Activated naive CD4-positive, alpha-beta T cell treated with anti-CD3 and anti-CD28 coated beads, Interleukin-2, amount 50 U/mL, for 24 hours (primary cell): ENCODE measurements around the gene MDP1.
"Not testable (repeated sequence)": the region's sequence is repeated elsewhere in the genome, so short reads cannot be mapped to it uniquely, and the experiment has no call there.

Source experiments
- H3K27ac Mint-ChIP-seq: one replicate; pipeline ENCODE4 v1.8.0; 2021; ENCODE audit warnings: mild to moderate bottlenecking, mixed read lengths
- H3K27me3 Mint-ChIP-seq: one replicate; pipeline ENCODE4 v1.8.0; 2021; ENCODE audit warnings: mixed read lengths
- H3K36me3 Mint-ChIP-seq: one replicate; pipeline ENCODE4 v1.8.0; 2021; ENCODE audit warnings: mixed read lengths
- H3K4me1 Mint-ChIP-seq: one replicate; pipeline ENCODE4 v1.8.0; 2021; ENCODE audit warnings: mixed read lengths
- H3K4me3 Mint-ChIP-seq: one replicate; pipeline ENCODE4 v1.8.0; 2021; ENCODE audit warnings: mild to moderate bottlenecking, mixed read lengths
- H3K9me3 Mint-ChIP-seq: one replicate; pipeline ENCODE4 v1.8.0; 2021; ENCODE audit warnings: mixed read lengths

Gene MDP1

DNA sequence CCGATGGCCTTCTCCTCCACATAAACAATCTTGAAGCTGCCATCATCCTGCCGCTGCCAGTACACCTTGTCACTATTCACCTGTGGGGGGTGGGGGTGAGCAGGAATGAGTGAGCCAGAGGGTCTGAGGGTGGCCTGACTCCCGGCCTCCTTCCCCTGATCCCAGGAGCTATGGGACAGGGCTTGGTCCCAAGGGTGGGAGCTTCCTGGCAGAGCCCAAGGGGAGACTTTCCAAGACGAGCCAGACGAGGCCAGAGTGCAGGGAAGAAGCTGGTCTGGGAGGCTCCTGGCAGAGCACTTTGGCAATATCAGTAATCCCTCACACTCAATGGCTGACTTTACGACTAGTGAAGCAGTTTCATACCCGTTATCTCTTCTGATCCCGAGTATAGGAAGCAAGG, 39.6 kb upstream of the MDP1 start:
- no peaks in the 10 kb centered on the region for H3K9me3 Mint-ChIP-seq
- H3K4me3 Mint-ChIP-seq: no peak overlapping the region
- no peaks in the 10 kb centered on the region for H3K27me3 Mint-ChIP-seq
- peaks cover 7% of the 10 kb centered on the region for H3K36me3 Mint-ChIP-seq
- no peaks in the 10 kb centered on the region for H3K4me1 Mint-ChIP-seq
- no peak overlapping the region for H3K27ac Mint-ChIP-seq

GRCh38 chr14:24254630-24255392, 38.9 kb upstream of the MDP1 start:
- no peak overlapping the region for H3K27ac Mint-ChIP-seq
- H3K27me3 Mint-ChIP-seq: no peaks in the 10 kb centered on the region
- no peaks in the 10 kb centered on the region for H3K9me3 Mint-ChIP-seq
- H3K4me1 Mint-ChIP-seq: peaks cover 1% of the 10 kb centered on the region
- H3K4me3 Mint-ChIP-seq: no peak overlapping the region
- H3K36me3 Mint-ChIP-seq: peaks cover 11% of the 10 kb centered on the region

DNA sequence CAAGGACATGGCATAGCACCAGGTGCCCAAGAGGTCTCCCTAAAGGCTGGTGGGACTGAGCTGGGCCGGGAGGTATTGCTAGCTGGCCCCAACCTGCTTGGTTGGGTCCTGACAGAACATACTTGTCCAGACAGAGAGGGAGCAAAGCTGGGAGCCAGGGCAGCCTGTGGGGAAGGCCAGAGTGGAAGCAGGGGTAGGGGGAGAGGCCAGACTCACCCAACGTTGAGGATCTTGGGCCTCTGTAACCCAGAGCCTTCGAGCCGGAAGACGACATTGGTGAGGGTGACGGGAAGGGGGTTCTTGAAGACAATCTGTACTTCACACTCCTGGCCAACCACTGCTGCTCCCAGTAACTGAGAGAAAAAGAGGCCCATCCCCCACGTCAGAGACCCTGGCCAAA, 38.1 kb upstream of the MDP1 start:
- H3K4me3 Mint-ChIP-seq: no peak overlapping the region
- H3K27ac Mint-ChIP-seq: no peak overlapping the region
- peaks cover 4% of the 10 kb centered on the region for H3K4me1 Mint-ChIP-seq
- H3K36me3 Mint-ChIP-seq: peaks cover 13% of the 10 kb centered on the region
- H3K27me3 Mint-ChIP-seq: no peaks in the 10 kb centered on the region
- H3K9me3 Mint-ChIP-seq: no peaks in the 10 kb centered on the region

- no peak overlapping the region for H3K4me3 Mint-ChIP-seq
- peaks cover 12% of the 10 kb centered on the region for H3K4me1 Mint-ChIP-seq
- no peaks in the 10 kb centered on the region for H3K9me3 Mint-ChIP-seq
- H3K27ac Mint-ChIP-seq: no peak overlapping the region
- peaks cover 14% of the 10 kb centered on the region for H3K36me3 Mint-ChIP-seq
- no peaks in the 10 kb centered on the region for H3K27me3 Mint-ChIP-seq
Measured at GRCh38 chr14:24252289-24253124, 36.6 kb upstream of the MDP1 start.

DNA sequence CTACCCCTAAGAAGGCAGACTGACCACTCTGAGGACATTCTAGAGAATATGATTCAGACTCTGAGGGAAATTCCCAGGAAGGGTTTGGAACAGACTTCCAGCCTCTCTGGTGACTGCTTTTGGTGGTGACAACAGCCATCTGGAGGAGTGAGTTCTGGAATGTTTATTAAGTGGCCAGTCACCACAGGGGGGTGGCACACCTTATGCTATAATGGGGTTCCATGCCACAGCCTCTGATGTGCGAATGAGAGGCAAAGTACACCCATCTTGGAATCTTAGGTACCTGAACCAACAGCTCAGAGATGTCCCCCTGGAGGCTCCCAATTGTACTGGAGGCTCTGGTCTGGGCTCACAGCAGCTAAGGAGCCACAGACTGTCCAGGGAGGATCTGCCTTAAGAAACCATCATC, 36.0 kb upstream of the MDP1 start:
- Mint-ChIP-seq H3K27me3 (no peaks in the 10 kb centered on the region), H3K36me3 (peaks cover 13% of the 10 kb centered on the region), H3K4me1 (peaks cover 18% of the 10 kb centered on the region), H3K4me3 (no peak overlapping the region), H3K27ac (no peak overlapping the region), H3K9me3 (no peaks in the 10 kb centered on the region)

- H3K36me3 Mint-ChIP-seq: peaks cover 12% of the 10 kb centered on the region
- H3K4me3 Mint-ChIP-seq: no peak overlapping the region
- no peaks in the 10 kb centered on the region for H3K27me3 Mint-ChIP-seq
- H3K27ac Mint-ChIP-seq: peak overlapping the region; percentile 42
- peaks cover 22% of the 10 kb centered on the region for H3K4me1 Mint-ChIP-seq
- H3K9me3 Mint-ChIP-seq: no peaks in the 10 kb centered on the region
Measured at GRCh38 chr14:24250354-24250753, 34.5 kb upstream of the MDP1 start.

- Mint-ChIP-seq H3K4me3 (no peak overlapping the region), H3K4me1 (peaks cover 26% of the 10 kb centered on the region), H3K9me3 (no peaks in the 10 kb centered on the region), H3K27ac (peak overlapping the region; percentile 68), H3K27me3 (no peaks in the 10 kb centered on the region), H3K36me3 (peaks cover 12% of the 10 kb centered on the region)
Measured at GRCh38 chr14:24249230-24250021, 33.6 kb upstream of the MDP1 start.

DNA sequence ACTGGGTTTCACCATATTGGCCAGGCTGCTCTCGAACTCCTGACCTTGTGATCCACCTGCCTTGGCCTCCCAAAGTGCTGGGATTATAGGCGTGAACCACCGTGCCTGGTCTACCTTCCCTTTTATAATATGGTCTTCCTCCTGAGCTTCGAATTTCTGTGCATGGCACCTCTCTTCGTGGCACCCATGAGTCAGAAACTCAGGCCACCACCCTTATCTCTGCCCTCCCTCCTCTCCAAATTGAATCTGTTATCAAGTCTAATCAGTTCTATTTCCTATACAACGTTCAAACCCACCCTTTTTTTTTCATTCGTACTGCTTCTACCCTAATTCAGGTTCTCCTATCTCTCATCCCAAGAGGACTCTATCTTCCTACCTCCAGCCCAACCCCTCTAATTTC, 31.6 kb upstream of the MDP1 start:
- H3K4me1 Mint-ChIP-seq: peaks cover 35% of the 10 kb centered on the region
- no peaks in the 10 kb centered on the region for H3K27me3 Mint-ChIP-seq
- peak overlapping the region; percentile 64 for H3K4me3 Mint-ChIP-seq

GRCh38 chr14:24246765-24247212, 30.9 kb upstream of the MDP1 start:
- H3K4me1 Mint-ChIP-seq: peaks cover 35% of the 10 kb centered on the region

More for the DNA sequence above, 31.6 kb upstream of the MDP1 start:
- Mint-ChIP-seq H3K36me3 (peaks cover 10% of the 10 kb centered on the region), H3K9me3 (no peaks in the 10 kb centered on the region), H3K27ac (peak overlapping the region; percentile 53)

DNA sequence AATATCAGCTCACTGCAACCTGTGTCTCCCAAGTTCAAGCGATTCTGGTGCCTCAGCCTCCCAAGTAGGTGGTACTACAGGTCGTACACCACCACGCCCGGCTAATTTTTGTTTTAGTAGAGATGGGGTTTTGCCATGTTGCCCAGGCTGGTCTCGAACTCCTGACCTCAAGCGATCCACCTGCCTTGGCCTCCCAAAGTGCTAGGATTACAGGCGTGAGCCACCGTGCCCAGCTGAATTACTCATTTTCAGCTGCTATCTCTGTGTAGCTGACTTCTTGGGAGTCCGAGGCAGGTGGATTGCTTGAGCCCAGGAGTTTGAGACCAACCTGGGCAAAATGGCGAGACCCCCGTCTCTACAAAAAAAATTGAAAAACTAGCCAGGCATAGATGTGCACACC, 29.5 kb upstream of the MDP1 start:
- not testable (repeated sequence) for H3K27me3 Mint-ChIP-seq, H3K9me3 Mint-ChIP-seq, H3K27ac Mint-ChIP-seq, H3K4me3 Mint-ChIP-seq
- Mint-ChIP-seq H3K36me3 (peaks cover 11% of the 10 kb centered on the region), H3K4me1 (peaks cover 45% of the 10 kb centered on the region)

More at GRCh38 chr14:24246765-24247212, 30.9 kb upstream of the MDP1 start:
- peak overlapping the region; percentile 86 for H3K27ac Mint-ChIP-seq
- H3K36me3 Mint-ChIP-seq: peaks cover 10% of the 10 kb centered on the region
- no peaks in the 10 kb centered on the region for H3K27me3 Mint-ChIP-seq
- H3K9me3 Mint-ChIP-seq: no peaks in the 10 kb centered on the region
- peak overlapping the region; percentile 72 for H3K4me3 Mint-ChIP-seq

DNA sequence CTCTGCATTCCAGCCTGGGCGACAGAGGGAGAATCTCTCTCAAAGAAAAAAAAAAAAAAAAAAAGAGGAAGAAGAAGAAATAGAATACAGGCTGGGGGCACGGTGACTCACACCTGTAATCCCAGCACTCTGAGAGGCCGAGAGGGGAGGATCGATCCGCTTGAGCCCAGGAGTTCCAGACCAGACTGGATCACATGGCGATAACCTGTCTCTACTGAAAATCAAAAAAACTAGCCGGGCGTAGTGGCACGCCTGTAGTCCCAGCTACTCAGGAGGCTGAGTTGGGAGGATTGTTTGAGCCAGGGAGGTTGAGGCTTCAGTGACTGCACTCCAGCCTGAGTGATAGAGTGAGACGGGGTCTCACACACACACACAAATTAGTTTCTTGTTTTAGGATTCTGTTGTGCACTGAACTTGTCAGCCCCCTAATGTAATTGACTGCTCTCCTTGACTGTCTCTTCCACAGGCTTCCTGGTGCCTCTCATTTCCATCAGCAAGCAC, 27.5 kb upstream of the MDP1 start:
- Mint-ChIP-seq H3K27me3 (no peaks in the 10 kb centered on the region), H3K36me3 (peaks cover 7% of the 10 kb centered on the region), H3K27ac (peak overlapping the region; percentile 98), H3K4me3 (peak overlapping the region; percentile 97), H3K4me1 (peaks cover 60% of the 10 kb centered on the region), H3K9me3 (no peaks in the 10 kb centered on the region)

DNA sequence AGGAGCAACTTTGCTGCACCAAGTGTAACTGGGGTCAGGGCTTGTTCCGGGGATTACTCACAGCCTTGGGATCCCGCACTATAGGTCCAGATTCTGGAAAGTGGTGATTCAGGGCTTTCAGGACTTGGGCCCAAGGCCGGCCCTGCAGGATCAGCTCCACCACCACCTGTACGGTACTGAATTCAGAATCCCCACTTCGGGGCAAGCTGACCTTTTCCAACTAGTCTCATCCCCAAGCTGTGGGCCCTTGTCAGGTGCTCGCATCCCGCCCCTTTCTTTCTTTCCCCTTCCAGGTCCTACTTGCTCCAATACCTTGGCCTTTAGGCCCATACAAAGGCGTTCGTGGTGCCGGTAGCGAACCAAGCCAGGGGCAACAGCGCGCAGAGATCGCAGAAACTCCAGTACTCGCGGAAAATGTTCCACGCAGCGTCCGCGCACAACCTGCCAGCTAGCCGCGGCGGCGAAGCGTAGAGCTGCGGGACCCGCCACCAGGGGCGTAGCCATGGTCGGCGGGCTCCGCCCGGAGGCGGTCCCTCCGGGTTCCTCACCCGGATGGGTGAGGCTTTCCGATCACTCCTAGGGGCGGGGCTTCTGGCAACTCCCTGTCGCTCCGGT, 26.1 kb upstream of the MDP1 start:
- H3K4me1 Mint-ChIP-seq: peaks cover 61% of the 10 kb centered on the region
- no peaks in the 10 kb centered on the region for H3K9me3 Mint-ChIP-seq
- H3K36me3 Mint-ChIP-seq: peaks cover 16% of the 10 kb centered on the region
- H3K27me3 Mint-ChIP-seq: no peaks in the 10 kb centered on the region
- H3K4me3 Mint-ChIP-seq: peak overlapping the region; percentile 97
- peak overlapping the region; percentile 98 for H3K27ac Mint-ChIP-seq

DNA sequence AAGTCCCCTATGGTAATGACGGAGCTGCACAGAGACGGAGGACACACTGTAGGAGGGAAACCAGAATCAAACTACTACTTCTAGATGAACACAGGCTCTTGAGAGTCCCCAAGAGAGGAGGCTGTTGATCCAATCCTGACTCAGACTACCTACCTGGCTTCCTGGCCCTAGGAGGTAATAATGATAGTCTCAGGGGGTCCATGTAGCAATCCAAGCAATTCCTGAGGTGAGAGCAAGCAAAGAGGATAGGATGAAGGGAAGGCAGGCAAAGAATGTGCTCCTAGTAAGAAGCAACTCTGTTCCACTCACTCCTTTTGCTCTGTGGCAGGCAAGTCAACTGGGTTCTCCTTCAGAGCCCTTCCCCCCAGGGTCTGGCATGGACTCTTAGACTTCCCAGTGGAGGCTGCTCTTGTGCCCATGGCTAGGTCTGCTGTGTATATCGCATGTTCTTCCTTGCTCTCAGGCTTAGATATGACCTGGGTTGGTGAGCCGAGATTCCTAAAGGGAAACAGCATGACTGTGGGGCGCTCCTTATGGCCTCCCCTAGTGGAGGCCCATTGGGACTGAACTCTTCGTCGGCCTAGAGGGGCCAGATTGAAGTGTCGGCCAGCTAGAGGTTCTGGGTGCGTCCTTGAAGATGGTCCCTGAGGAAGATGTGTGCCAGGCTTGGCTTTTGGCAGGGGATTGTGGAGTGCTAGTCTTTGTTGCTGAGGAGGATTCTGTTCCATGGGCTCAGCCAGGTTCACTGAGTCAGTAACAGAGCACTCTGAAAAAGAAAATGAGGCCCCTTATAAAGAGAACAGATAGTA, 24.4 kb upstream of the MDP1 start:
- Mint-ChIP-seq H3K4me1 (peaks cover 71% of the 10 kb centered on the region), H3K36me3 (peaks cover 17% of the 10 kb centered on the region), H3K9me3 (no peaks in the 10 kb centered on the region), H3K4me3 (peak overlapping the region; percentile 97), H3K27ac (peak overlapping the region; percentile 82), H3K27me3 (no peaks in the 10 kb centered on the region)

- peaks cover 17% of the 10 kb centered on the region for H3K36me3 Mint-ChIP-seq
- H3K4me1 Mint-ChIP-seq: peaks cover 79% of the 10 kb centered on the region
- no peaks in the 10 kb centered on the region for H3K27me3 Mint-ChIP-seq
- peak overlapping the region; percentile 93 for H3K27ac Mint-ChIP-seq
- H3K9me3 Mint-ChIP-seq: no peaks in the 10 kb centered on the region
- peak overlapping the region; percentile 40 for H3K4me3 Mint-ChIP-seq
Measured at GRCh38 chr14:24238527-24239037, 22.7 kb upstream of the MDP1 start.
